SK-N-SH treated with all-trans-retinoic acid at 6 μM for 48 hours (cell line): Measurements from ENCODE around the gene ITPR2.

Experiments used
- ARNTL ChIP-seq: fragments of 450-650 bp; formaldehyde crosslinking; IDR thresholded peaks from 2 replicates; pipeline ENCODE4 v1.5.0; 2020; ENCODE audit warnings: low read depth, mild to moderate bottlenecking, moderate library complexity, borderline replicate concordance
- RARB ChIP-seq: fragments of 250-450 bp; sonication (Bioruptor Pico); IDR thresholded peaks from 2 replicates; pipeline ENCODE4 v1.8.0; 2021; ENCODE audit warnings: mild to moderate bottlenecking, moderate library complexity
- ZFP3 ChIP-seq: fragments of 250-450 bp; sonication (Bioruptor Pico); IDR thresholded peaks from 2 replicates; pipeline ENCODE4 v1.5.0; 2020; ENCODE audit warnings: mild to moderate bottlenecking, moderate library complexity
- ZNF70 ChIP-seq: fragments of 450-650 bp; formaldehyde crosslinking; IDR thresholded peaks from 2 replicates; pipeline ENCODE4 v1.5.0; 2020; ENCODE audit warnings: mild to moderate bottlenecking, moderate library complexity
- TF ChIP-seq, protein P1 (sequence below): fragments of 250-450 bp; sonication (Bioruptor Pico); IDR thresholded peaks from 2 replicates; pipeline ENCODE4 v1.8.0; 2020; ENCODE audit warnings: mild to moderate bottlenecking, moderate library complexity, borderline replicate concordance
- TF ChIP-seq, protein P2 (sequence below): fragments of 250-450 bp; sonication (Bioruptor Pico); IDR thresholded peaks from 2 replicates; pipeline ENCODE4 v1.8.0; 2021; ENCODE audit warnings: low read depth, mild to moderate bottlenecking, moderate library complexity, borderline replicate concordance

DNA sequence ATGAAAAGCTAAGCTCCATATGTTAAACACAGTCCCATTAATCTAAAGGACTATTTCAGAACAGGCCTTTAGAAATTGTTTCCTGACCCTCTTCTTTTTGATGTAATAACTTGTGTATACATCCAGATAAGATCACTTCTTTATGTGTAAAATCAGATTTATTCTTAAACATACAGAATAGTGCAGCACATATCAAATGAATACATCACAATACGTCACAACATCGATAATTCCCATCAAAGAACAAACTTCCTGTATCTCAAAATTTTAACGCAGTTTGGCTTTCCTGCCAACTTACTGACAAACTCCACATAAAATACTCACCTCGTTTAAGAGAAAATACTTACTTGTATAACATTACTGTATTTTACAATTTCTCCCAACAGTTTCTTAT is 108.7 kb downstream of the ITPR2 start:
- TF ChIP-seq, protein P1, sequence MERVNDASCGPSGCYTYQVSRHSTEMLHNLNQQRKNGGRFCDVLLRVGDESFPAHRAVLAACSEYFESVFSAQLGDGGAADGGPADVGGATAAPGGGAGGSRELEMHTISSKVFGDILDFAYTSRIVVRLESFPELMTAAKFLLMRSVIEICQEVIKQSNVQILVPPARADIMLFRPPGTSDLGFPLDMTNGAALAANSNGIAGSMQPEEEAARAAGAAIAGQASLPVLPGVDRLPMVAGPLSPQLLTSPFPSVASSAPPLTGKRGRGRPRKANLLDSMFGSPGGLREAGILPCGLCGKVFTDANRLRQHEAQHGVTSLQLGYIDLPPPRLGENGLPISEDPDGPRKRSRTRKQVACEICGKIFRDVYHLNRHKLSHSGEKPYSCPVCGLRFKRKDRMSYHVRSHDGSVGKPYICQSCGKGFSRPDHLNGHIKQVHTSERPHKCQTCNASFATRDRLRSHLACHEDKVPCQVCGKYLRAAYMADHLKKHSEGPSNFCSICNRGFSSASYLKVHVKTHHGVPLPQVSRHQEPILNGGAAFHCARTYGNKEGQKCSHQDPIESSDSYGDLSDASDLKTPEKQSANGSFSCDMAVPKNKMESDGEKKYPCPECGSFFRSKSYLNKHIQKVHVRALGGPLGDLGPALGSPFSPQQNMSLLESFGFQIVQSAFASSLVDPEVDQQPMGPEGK (CRISPR knock-in tag), result no peak
- TF ChIP-seq ZNF70 (CRISPR knock-in tag) (no peak), RARB (CRISPR knock-in tag) (no peak), ZFP3 (no peak), ARNTL (no peak)
- TF ChIP-seq, protein P2, sequence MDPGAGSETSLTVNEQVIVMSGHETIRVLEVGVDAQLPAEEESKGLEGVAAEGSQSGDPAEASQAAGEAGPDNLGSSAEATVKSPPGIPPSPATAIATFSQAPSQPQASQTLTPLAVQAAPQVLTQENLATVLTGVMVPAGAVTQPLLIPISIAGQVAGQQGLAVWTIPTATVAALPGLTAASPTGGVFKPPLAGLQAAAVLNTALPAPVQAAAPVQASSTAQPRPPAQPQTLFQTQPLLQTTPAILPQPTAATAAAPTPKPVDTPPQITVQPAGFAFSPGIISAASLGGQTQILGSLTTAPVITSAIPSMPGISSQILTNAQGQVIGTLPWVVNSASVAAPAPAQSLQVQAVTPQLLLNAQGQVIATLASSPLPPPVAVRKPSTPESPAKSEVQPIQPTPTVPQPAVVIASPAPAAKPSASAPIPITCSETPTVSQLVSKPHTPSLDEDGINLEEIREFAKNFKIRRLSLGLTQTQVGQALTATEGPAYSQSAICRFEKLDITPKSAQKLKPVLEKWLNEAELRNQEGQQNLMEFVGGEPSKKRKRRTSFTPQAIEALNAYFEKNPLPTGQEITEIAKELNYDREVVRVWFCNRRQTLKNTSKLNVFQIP (CRISPR knock-in tag), result no peak
